Esophagus squamous epithelium (tissue), 5 donors: ENCODE data around the gene YEATS4. TPM values are rescaled to one million over a fixed set of nuclear protein-coding genes. Genes with fewer than 3 reads are reported as not detected.
"Not testable (repeated sequence)": the region's sequence is repeated elsewhere in the genome, so short reads cannot be mapped to it uniquely, and the experiment has no call there.

Source experiments
- DNase-seq: peaks from one replicate; lab custom pipeline; 2025; lab: John Stamatoyannopoulos, UW
- H3K27ac ChIP-seq, 4 donors: fragments of 200-600 bp; sonication (generic); one replicate each; pipeline ENCODE4 v1.5.1; 2016 to 2019; ENCODE audit warnings: mild to moderate bottlenecking in 1 of 4
- H3K27me3 ChIP-seq, 4 donors: fragments of 200-600 bp; sonication (generic); 1 replicate in 3 of 4; 2 replicates in 1 of 4; pipeline versions ENCODE4 v1.5.1 to v1.6.0; 2017 to 2021; ENCODE audit warnings: antibody characterized with exemption in 1 of 4
- H3K36me3 ChIP-seq, 3 donors: fragments of 200-600 bp; sonication (generic); one replicate each; pipeline ENCODE4 v1.5.1; 2016 to 2019
- H3K4me1 ChIP-seq, 3 donors: fragments of 200-600 bp; sonication (generic); one replicate each; pipeline ENCODE4 v1.5.1; 2017 to 2019
- H3K4me3 ChIP-seq, 4 donors: fragments of 200-600 bp; sonication (generic); 1 replicate in 3 of 4; 2 replicates in 1 of 4; pipeline ENCODE4 v1.5.1; 2016 to 2019; ENCODE audit warnings: mild to moderate bottlenecking in 2 of 4, moderate library complexity in 1 of 4
- H3K9me3 ChIP-seq, 3 donors: fragments of 200-600 bp; sonication (generic); one replicate each; pipeline ENCODE4 v1.5.1; 2016 to 2019
- CTCF ChIP-seq, 6 experiments: fragments of 450-650 bp in 4 of 6; fragments of 200-600 bp in 2 of 6; sonication (generic) in 2 of 6; IDR thresholded peaks; one replicate each; pipeline ENCODE4 v1.5.1; 2016 to 2019; ENCODE audit warnings: antibody characterized with exemption in 6 of 6, mild to moderate bottlenecking in 4 of 6, moderate library complexity in 4 of 6
- POLR2A ChIP-seq, 4 donors: fragments of 450-650 bp; IDR thresholded peaks; one replicate each; pipeline ENCODE4 v1.6.1; 2017; ENCODE audit warnings: antibody characterized with exemption in 4 of 4, mild to moderate bottlenecking in 4 of 4, moderate library complexity in 3 of 4
- WGBS, 2 donors: methylation state at CpG; one replicate each; pipeline ENCODE4 v1.1.5; 2018; 5-methylcytosine and 5-hydroxymethylcytosine counted together
- intact Hi-C: fragments of 100-400 bp; cut with DNase I; formaldehyde crosslinking; loops from one replicate; pipeline ENCODE4 v1.15.0; 2022
- total RNA-seq, 4 donors: library from RNA; depleted of rRNA; stranded (reverse); fragments of >200 nt; gene quantifications; one replicate each; pipeline ENCODE4 v1.1.0, GENCODE V29; 2016
- donor health status: DM: yes; HTN: yes; CAD: no.

The YEATS4 gene
- total RNA-seq = 10 to 100 TPM; 15.0 to 36.9 (median 26.2) TPM

GRCh38 chr12:69359531-69360347 lies at the start of gene YEATS4:
TSS of gene YEATS4 (plus strand) at chr12:69359743. CDS start at chr12:69359973, 230 bp downstream.
- no peaks in the 10 kb centered on the region for H3K27me3 ChIP-seq
- intact Hi-C loops = loop anchor here (10.0 kb wide), 1 partner anchor 205 kb away; no protein-coding TSS in a partner anchor
- 0 to 1% methylated on average over 24 to 33 of the region's 70 CpGs for WGBS, 2 donors

DNA sequence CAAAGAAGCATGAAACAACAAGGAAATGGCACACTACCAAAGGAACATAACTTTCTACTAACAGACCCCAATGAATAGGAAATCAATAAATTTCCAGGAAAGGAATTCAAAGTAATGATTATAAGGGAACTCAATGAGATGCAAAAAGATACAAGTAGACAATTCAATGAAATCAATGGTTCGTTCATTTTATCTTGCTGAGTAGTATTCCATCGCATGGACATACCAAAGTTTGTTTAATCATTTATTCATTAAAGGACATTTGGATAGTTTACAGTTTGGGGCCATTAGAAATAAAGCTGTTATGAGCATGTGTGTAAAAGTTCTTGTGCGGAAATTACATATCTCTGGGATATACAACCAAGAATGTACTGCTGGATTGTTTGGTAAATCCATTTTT lies 46.3 kb upstream of the YEATS4 start:
- H3K27me3 ChIP-seq = no peaks in the 10 kb centered on the region
- no peak for DNase-seq
- intact Hi-C loops = no loop called here
- no peak overlapping the region for H3K4me3 ChIP-seq
- no peaks in the 10 kb centered on the region for H3K36me3 ChIP-seq
- H3K9me3 ChIP-seq = no peaks in the 10 kb centered on the region
- no peak overlapping the region for H3K27ac ChIP-seq
- WGBS, 2 donors = 85 to 96% methylated on average over 3 of the region's 3 CpGs
- no peaks in the 10 kb centered on the region for H3K4me1 ChIP-seq
- no peak for TF ChIP-seq POLR2A (IDR thresholded peaks at IDR 0.05)
- no peak for TF ChIP-seq CTCF (IDR thresholded peaks at IDR 0.05)

More at GRCh38 chr12:69359531-69360347, at the start of gene YEATS4:
- Histone ChIP-seq H3K4me1 (peaks cover 6 to 30% (median 11%) of the 10 kb centered on the region in 3 donors), H3K27ac (peak within 1 kb of the TSS; percentile 98 to 100 (median 99)), H3K36me3 (peaks cover 0 to 16% (median 0%) of the 10 kb centered on the region in 3 donors), H3K4me3 (peak within 1 kb of the TSS; percentile 92 to 100 (median 93)), H3K9me3 (no peaks in the 10 kb centered on the region)
- peak; percentile 36 for DNase-seq
- TF ChIP-seq POLR2A (IDR thresholded peaks at IDR 0.05) (peak in 2 of 4 donors; percentile 64 to 70), CTCF (IDR thresholded peaks at IDR 0.05) (peak in 2 of 6 experiments; percentile 16 to 56)

GRCh38 chr12:69316784-69317183 lies 42.8 kb upstream of the YEATS4 start:
- H3K36me3 ChIP-seq, H3K27me3 ChIP-seq, H3K4me1 ChIP-seq, H3K9me3 ChIP-seq, DNase-seq, intact Hi-C loops, H3K27ac ChIP-seq, H3K4me3 ChIP-seq: not testable (repeated sequence)

DNA sequence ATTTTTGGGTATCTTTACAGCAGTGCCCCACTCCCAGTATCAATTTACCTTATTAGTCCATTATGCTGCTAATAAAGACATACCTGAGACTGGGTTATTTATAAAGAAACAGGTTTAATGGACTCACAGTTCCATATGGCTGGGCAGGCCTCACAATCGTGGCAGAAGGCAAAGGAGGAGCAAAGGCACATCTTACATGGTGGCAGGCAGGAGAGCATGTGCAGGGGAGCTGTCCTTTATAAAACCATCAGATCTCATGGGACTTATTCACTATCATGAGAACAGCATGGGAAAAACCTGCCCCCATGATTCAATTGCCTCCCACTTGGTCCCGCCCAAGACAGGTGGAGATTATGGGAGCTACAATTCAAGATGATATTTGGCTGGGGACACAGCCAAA lies 42.3 kb upstream of the YEATS4 start:
- H3K27me3 ChIP-seq, H3K9me3 ChIP-seq, H3K4me3 ChIP-seq, H3K4me1 ChIP-seq, H3K36me3 ChIP-seq, DNase-seq, H3K27ac ChIP-seq, intact Hi-C loops: not testable (repeated sequence)
- 75% methylated on average over 2 of the region's 2 CpGs for WGBS, 2 donors

GRCh38 chr12:69318225-69318624 lies 41.3 kb upstream of the YEATS4 start:
- Histone ChIP-seq H3K27ac (no peak overlapping the region), H3K9me3 (no peaks in the 10 kb centered on the region), H3K36me3 (no peaks in the 10 kb centered on the region), H3K4me1 (no peaks in the 10 kb centered on the region), H3K27me3 (peaks cover 0 to 5% (median 0%) of the 10 kb centered on the region in 4 donors), H3K4me3 (no peak overlapping the region)
- 92% methylated on average over 2 of the region's 2 CpGs for WGBS, 2 donors
- no peak for TF ChIP-seq CTCF (IDR thresholded peaks at IDR 0.05)
- TF ChIP-seq POLR2A (IDR thresholded peaks at IDR 0.05) = no peak
- DNase-seq = no peak
- intact Hi-C loops = no loop called here

DNA sequence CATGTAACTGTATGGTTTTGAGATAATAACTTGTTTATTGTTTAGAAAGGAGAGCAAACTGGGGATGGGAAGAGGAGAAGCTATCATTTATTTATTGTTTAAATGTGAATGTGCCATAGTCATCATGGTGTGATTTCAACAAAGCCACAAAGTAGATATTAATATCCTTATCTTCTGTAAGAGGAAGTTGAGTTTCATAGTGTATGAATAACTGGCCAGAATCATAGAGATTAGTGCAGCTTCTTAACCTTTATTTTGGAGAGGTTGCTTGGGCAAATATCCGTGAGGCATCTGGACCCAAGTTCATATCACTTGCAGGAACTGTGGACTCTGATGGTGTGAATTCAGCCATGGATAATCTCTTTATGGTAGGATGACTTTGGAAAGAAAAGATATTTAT lies 38.2 kb upstream of the YEATS4 start:
- H3K4me3 ChIP-seq = no peak overlapping the region
- H3K27me3 ChIP-seq = peaks cover 0 to 5% (median 0%) of the 10 kb centered on the region in 4 donors
- no peak overlapping the region for H3K27ac ChIP-seq
- intact Hi-C loops = no loop called here
- H3K9me3 ChIP-seq = no peaks in the 10 kb centered on the region
- TF ChIP-seq POLR2A (IDR thresholded peaks at IDR 0.05) (no peak), CTCF (IDR thresholded peaks at IDR 0.05) (no peak)
- WGBS, 2 donors = 40 to 72% methylated on average over 1 of the region's 1 CpG
- no peaks in the 10 kb centered on the region for H3K4me1 ChIP-seq
- H3K36me3 ChIP-seq = no peaks in the 10 kb centered on the region
- DNase-seq = no peak
